HepG2 (cell line): ENCODE results near the gene PTPN2. TPM values are rescaled to one million over a fixed set of nuclear protein-coding genes. Genes with fewer than 3 reads are reported as not detected.

Experiments used
- ARID4A ChIP-seq: sonication (generic); formaldehyde crosslinking; IDR thresholded peaks from 2 replicates; pipeline ENCODE4 v1.5.0; 2020; ENCODE audit warnings: mild to moderate bottlenecking, missing genetic modification reagents, borderline replicate concordance
- GMEB2 ChIP-seq: IDR thresholded peaks from 2 replicates; pipeline ENCODE4 v1.6.1; 2016; ENCODE audit warnings: missing biosample characterization, missing genetic modification reagents, low read depth
- NR0B2 ChIP-seq: sonication (generic); formaldehyde crosslinking; IDR thresholded peaks from 2 replicates; pipeline ENCODE4 v1.4.0; 2020; ENCODE audit warnings: mild to moderate bottlenecking, missing genetic modification reagents
- RFX5 ChIP-seq: IDR thresholded peaks from 2 replicates; pipeline ENCODE4 v1.6.1; 2011; ENCODE audit warnings: low read depth, low read length, improper control_type of control experiment
- YY1 ChIP-seq: IDR thresholded peaks from 2 replicates; pipeline ENCODE4 v1.6.1; 2011; ENCODE audit warnings: low read length, low read depth, moderate library complexity, mild to moderate bottlenecking; ENCODE audit not compliant: insufficient read depth, insufficient replicate concordance
- ZBTB7B ChIP-seq: sonication (generic); formaldehyde crosslinking; IDR thresholded peaks from 2 replicates; pipeline ENCODE4 v1.4.0; 2020; ENCODE audit warnings: missing genetic modification reagents
- ZNF280B ChIP-seq: sonication (generic); formaldehyde crosslinking; IDR thresholded peaks from 2 replicates; pipeline ENCODE4 v1.5.0; 2020; ENCODE audit warnings: missing genetic modification reagents, mild to moderate bottlenecking, borderline replicate concordance
- ZNF282 ChIP-seq: fragments of 450-650 bp; IDR thresholded peaks from 2 replicates; pipeline ENCODE4 v1.6.1; 2018; ENCODE audit not compliant: partially characterized antibody
- ZNF3 ChIP-seq: IDR thresholded peaks from 2 replicates; pipeline ENCODE4 v1.7.0; 2017; ENCODE audit warnings: inconsistent platforms
- ZNF460 ChIP-seq: sonication (generic); formaldehyde crosslinking; IDR thresholded peaks from 2 replicates; pipeline ENCODE4 v1.5.1; 2020; ENCODE audit warnings: missing genetic modification reagents, mild to moderate bottlenecking, borderline replicate concordance
- ZNF547 ChIP-seq: sonication (generic); formaldehyde crosslinking; IDR thresholded peaks from 2 replicates; pipeline ENCODE4 v1.5.1; 2020; ENCODE audit warnings: mild to moderate bottlenecking, missing genetic modification reagents
- ZNF605 ChIP-seq: sonication (generic); formaldehyde crosslinking; IDR thresholded peaks from 2 replicates; pipeline ENCODE4 v1.8.0; 2022; ENCODE audit warnings: mild to moderate bottlenecking, missing genetic modification reagents
- ZNF780A ChIP-seq: sonication (generic); formaldehyde crosslinking; IDR thresholded peaks from 2 replicates; pipeline ENCODE4 v1.8.0; 2022; ENCODE audit warnings: mild to moderate bottlenecking, missing genetic modification reagents, moderate library complexity
- polyA plus RNA-seq, 8 experiments: library from polyadenylated mRNA; depleted of rRNA in 3 of 8; stranded (reverse) in 7 of 8; unstranded in 1 of 8; fragments of >200 nt; fragmentation: Illumina TruSeq in 4 of 8; extraction: Trizol in 4 of 8; gene quantifications; 2 replicates each; pipeline versions ENCODE4 v1.2.1 to v1.2.3, GENCODE V29; 2011 to 2016; ENCODE audit warnings: low read depth in 4 of 8, missing spikeins in 1 of 8, mixed read lengths in 1 of 8; ENCODE audit not compliant: insufficient read depth in 1 of 8
- total RNA-seq, 5 experiments: library from RNA; depleted of rRNA; stranded (reverse); fragments of >200 nt; fragmentation: Illumina TruSeq; extraction: Trizol; gene quantifications; 2 replicates each; pipeline ENCODE4 v1.2.3, GENCODE V29; 2016; ENCODE audit warnings: low read depth in 1 of 5
- TF ChIP-seq, protein P1 (sequence below): sonication (generic); formaldehyde crosslinking; IDR thresholded peaks from 2 replicates; pipeline ENCODE4 v1.4.0; 2020; ENCODE audit warnings: mild to moderate bottlenecking, missing genetic modification reagents
- TF ChIP-seq, protein P2 (sequence below): sonication (generic); formaldehyde crosslinking; IDR thresholded peaks from 2 replicates; pipeline ENCODE4 v1.4.0; 2020; ENCODE audit warnings: missing genetic modification reagents, borderline replicate concordance

PTPN2 gene
- total and polyA plus RNA-seq, 2 of the 13 experiments (the other 11 are each of a cell fraction or from before 2014, with no cell fraction given) = 24.9 to 41.5 TPM

GRCh38 chr18:12883684-12884405 is at the start of gene PTPN2 (continued):
- TF ChIP-seq GMEB2 (CRISPR knock-in tag) (peak; percentile 66; the same call in 1 of the 2 replicates), ZBTB7B (CRISPR knock-in tag) (peak; percentile 72; the same call in 1 of the 2 replicates), ARID4A (CRISPR knock-in tag) (peak; percentile 85; the same call in 1 of the 2 replicates), ZNF460 (CRISPR knock-in tag) (no peak), ZNF3 (no peak), ZNF280B (CRISPR knock-in tag) (no peak), ZNF605 (CRISPR knock-in tag) (0 out of 2 replicates have a peak, but pooled peaks have one; percentile 20), ZNF282 (no peak), YY1 (peak; percentile 59), ZNF547 (peak; percentile 94), RFX5 (no peak), NR0B2 (CRISPR knock-in tag) (no peak), ZNF780A (CRISPR knock-in tag) (no peak)
- TF ChIP-seq, protein P1, sequence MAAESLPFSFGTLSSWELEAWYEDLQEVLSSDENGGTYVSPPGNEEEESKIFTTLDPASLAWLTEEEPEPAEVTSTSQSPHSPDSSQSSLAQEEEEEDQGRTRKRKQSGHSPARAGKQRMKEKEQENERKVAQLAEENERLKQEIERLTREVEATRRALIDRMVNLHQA (CRISPR knock-in tag) = no peak
- TF ChIP-seq, protein P2, sequence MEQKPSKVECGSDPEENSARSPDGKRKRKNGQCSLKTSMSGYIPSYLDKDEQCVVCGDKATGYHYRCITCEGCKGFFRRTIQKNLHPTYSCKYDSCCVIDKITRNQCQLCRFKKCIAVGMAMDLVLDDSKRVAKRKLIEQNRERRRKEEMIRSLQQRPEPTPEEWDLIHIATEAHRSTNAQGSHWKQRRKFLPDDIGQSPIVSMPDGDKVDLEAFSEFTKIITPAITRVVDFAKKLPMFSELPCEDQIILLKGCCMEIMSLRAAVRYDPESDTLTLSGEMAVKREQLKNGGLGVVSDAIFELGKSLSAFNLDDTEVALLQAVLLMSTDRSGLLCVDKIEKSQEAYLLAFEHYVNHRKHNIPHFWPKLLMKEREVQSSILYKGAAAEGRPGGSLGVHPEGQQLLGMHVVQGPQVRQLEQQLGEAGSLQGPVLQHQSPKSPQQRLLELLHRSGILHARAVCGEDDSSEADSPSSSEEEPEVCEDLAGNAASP (CRISPR knock-in tag) = peak; percentile 17; the same call in 1 of the 2 replicates
